HepG2 (cell line): ENCODE data around the gene OST4. TPM values are rescaled to one million over a fixed set of nuclear protein-coding genes. Genes with fewer than 3 reads are reported as not detected.

ENCODE experiments used
- ASH2L ChIP-seq: fragments of 300-600, 200-600 bp; sonication (generic); IDR thresholded peaks from 2 replicates; pipeline ENCODE4 v1.7.0; 2017; ENCODE audit warnings: low read depth, mild to moderate bottlenecking, moderate library complexity, mixed read lengths, low read length; ENCODE audit not compliant: insufficient read length
- BRCA1 ChIP-seq: sonication (generic); formaldehyde crosslinking; IDR thresholded peaks from 2 replicates; pipeline ENCODE4 v1.4.0; 2020; ENCODE audit warnings: missing genetic modification reagents
- CEBPB ChIP-seq: IDR thresholded peaks from 2 replicates; pipeline ENCODE4 v1.6.1; 2011; ENCODE audit warnings: low read depth, low read length, improper control_type of control experiment, borderline replicate concordance
- JUNB ChIP-seq: sonication (generic); formaldehyde crosslinking; IDR thresholded peaks from 2 replicates; pipeline ENCODE4 v1.8.0; 2022; ENCODE audit warnings: missing genetic modification reagents, mild to moderate bottlenecking, borderline replicate concordance
- KLF9 ChIP-seq: IDR thresholded peaks from 2 replicates; pipeline ENCODE4 v1.6.1; 2016; ENCODE audit warnings: low read depth
- MBNL3 ChIP-seq: fragments of 250-450 bp; sonication (Bioruptor Pico); conservative IDR thresholded peaks from 2 replicates; pipeline ENCODE4 v1.8.0; 2022; ENCODE audit warnings: mild to moderate bottlenecking, inconsistent platforms
- NAIF1 ChIP-seq: sonication (generic); formaldehyde crosslinking; IDR thresholded peaks from 2 replicates; pipeline ENCODE4 v1.5.0; 2020; ENCODE audit warnings: mild to moderate bottlenecking, missing genetic modification reagents, borderline replicate concordance
- NFYC ChIP-seq: IDR thresholded peaks from 2 replicates; pipeline ENCODE4 v1.6.1; 2016; ENCODE audit warnings: missing genetic modification reagents, missing compliant biosample characterization
- RBM22 ChIP-seq: fragments of 200-400 bp; formaldehyde crosslinking; optimal IDR thresholded peaks from 2 replicates; pipeline ENCODE3; 2017; ENCODE audit warnings: mild to moderate bottlenecking, low read length, moderate library complexity
- ZNF550 ChIP-seq: sonication (generic); formaldehyde crosslinking; IDR thresholded peaks from 2 replicates; pipeline ENCODE4 v1.4.0; 2020; ENCODE audit warnings: mild to moderate bottlenecking, missing genetic modification reagents, borderline replicate concordance
- ZNF577 ChIP-seq: sonication (generic); formaldehyde crosslinking; IDR thresholded peaks from 2 replicates; pipeline ENCODE4 v1.4.0; 2020; ENCODE audit warnings: mild to moderate bottlenecking, low read depth, missing genetic modification reagents, borderline replicate concordance
- ZZZ3 ChIP-seq: sonication (generic); formaldehyde crosslinking; IDR thresholded peaks from 2 replicates; pipeline ENCODE4 v1.4.0; 2020; ENCODE audit warnings: missing genetic modification reagents, mild to moderate bottlenecking, borderline replicate concordance
- polyA plus RNA-seq, 8 experiments: library from polyadenylated mRNA; depleted of rRNA in 3 of 8; stranded (reverse) in 7 of 8; unstranded in 1 of 8; fragments of >200 nt; fragmentation: Illumina TruSeq in 4 of 8; extraction: Trizol in 4 of 8; gene quantifications; 2 replicates each; pipeline versions ENCODE4 v1.2.1 to v1.2.3, GENCODE V29; 2011 to 2016; ENCODE audit warnings: low read depth in 4 of 8, missing spikeins in 1 of 8, mixed read lengths in 1 of 8; ENCODE audit not compliant: insufficient read depth in 1 of 8
- total RNA-seq, 5 experiments: library from RNA; depleted of rRNA; stranded (reverse); fragments of >200 nt; fragmentation: Illumina TruSeq; extraction: Trizol; gene quantifications; 2 replicates each; pipeline ENCODE4 v1.2.3, GENCODE V29; 2016; ENCODE audit warnings: low read depth in 1 of 5
- TF ChIP-seq, protein P1 (sequence below): sonication (generic); formaldehyde crosslinking; IDR thresholded peaks from 2 replicates; pipeline ENCODE4 v1.8.1; 2023; ENCODE audit warnings: mild to moderate bottlenecking, missing genetic modification reagents
- TF ChIP-seq, protein P2 (sequence below): sonication (generic); formaldehyde crosslinking; IDR thresholded peaks from 2 replicates; pipeline ENCODE4 v1.4.0; 2020; ENCODE audit warnings: missing genetic modification reagents, borderline replicate concordance
- TF ChIP-seq, protein P3 (sequence below): sonication (generic); formaldehyde crosslinking; IDR thresholded peaks from 2 replicates; pipeline ENCODE4 v1.9.0; 2021; ENCODE audit warnings: missing genetic modification reagents, borderline replicate concordance
- TF ChIP-seq, protein P4 (sequence below): sonication (generic); formaldehyde crosslinking; IDR thresholded peaks from 2 replicates; pipeline ENCODE4 v1.9.0; 2021; ENCODE audit warnings: missing genetic modification reagents, mild to moderate bottlenecking, borderline replicate concordance
- TF ChIP-seq, protein P5 (sequence below): IDR thresholded peaks from 2 replicates; pipeline ENCODE4 v1.6.1; 2016; ENCODE audit warnings: mild to moderate bottlenecking, missing biosample characterization, missing genetic modification reagents

The OST4 gene
- total and polyA plus RNA-seq, 2 of the 13 experiments (the other 11 are each of a cell fraction or from before 2014, with no cell fraction given): 498 to 584 TPM

DNA sequence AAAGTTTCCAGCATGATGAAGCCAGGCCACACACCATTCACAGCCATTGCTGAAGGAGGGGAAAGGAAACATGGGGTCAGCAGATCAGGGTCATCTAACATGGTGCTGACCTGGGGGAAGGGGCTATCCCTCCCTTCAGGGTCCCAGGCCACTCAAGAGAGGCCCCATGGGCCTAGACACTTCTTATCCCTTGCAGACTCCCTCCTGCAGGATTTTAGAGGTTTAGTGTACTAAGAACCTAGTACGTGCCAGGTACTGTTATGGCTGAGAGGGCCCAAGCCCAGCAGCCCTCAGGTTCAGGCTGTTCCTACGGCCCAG, 23.9 kb upstream of the OST4 start (continued):
- TF ChIP-seq ASH2L: no peak
- TF ChIP-seq ZZZ3 (CRISPR knock-in tag): no peak
- no peak for TF ChIP-seq BRCA1 (CRISPR knock-in tag)
- TF ChIP-seq, protein P1, sequence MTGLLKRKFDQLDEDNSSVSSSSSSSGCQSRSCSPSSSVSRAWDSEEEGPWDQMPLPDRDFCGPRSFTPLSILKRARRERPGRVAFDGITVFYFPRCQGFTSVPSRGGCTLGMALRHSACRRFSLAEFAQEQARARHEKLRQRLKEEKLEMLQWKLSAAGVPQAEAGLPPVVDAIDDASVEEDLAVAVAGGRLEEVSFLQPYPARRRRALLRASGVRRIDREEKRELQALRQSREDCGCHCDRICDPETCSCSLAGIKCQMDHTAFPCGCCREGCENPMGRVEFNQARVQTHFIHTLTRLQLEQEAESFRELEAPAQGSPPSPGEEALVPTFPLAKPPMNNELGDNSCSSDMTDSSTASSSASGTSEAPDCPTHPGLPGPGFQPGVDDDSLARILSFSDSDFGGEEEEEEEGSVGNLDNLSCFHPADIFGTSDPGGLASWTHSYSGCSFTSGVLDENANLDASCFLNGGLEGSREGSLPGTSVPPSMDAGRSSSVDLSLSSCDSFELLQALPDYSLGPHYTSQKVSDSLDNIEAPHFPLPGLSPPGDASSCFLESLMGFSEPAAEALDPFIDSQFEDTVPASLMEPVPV (CRISPR knock-in tag): no peak
- no peak for TF ChIP-seq KLF9
- TF ChIP-seq, protein P2, sequence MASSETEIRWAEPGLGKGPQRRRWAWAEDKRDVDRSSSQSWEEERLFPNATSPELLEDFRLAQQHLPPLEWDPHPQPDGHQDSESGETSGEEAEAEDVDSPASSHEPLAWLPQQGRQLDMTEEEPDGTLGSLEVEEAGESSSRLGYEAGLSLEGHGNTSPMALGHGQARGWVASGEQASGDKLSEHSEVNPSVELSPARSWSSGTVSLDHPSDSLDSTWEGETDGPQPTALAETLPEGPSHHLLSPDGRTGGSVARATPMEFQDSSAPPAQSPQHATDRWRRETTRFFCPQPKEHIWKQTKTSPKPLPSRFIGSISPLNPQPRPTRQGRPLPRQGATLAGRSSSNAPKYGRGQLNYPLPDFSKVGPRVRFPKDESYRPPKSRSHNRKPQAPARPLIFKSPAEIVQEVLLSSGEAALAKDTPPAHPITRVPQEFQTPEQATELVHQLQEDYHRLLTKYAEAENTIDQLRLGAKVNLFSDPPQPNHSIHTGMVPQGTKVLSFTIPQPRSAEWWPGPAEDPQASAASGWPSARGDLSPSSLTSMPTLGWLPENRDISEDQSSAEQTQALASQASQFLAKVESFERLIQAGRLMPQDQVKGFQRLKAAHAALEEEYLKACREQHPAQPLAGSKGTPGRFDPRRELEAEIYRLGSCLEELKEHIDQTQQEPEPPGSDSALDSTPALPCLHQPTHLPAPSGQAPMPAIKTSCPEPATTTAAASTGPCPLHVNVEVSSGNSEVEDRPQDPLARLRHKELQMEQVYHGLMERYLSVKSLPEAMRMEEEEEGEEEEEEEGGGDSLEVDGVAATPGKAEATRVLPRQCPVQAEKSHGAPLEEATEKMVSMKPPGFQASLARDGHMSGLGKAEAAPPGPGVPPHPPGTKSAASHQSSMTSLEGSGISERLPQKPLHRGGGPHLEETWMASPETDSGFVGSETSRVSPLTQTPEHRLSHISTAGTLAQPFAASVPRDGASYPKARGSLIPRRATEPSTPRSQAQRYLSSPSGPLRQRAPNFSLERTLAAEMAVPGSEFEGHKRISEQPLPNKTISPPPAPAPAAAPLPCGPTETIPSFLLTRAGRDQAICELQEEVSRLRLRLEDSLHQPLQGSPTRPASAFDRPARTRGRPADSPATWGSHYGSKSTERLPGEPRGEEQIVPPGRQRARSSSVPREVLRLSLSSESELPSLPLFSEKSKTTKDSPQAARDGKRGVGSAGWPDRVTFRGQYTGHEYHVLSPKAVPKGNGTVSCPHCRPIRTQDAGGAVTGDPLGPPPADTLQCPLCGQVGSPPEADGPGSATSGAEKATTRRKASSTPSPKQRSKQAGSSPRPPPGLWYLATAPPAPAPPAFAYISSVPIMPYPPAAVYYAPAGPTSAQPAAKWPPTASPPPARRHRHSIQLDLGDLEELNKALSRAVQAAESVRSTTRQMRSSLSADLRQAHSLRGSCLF (CRISPR knock-in tag): no peak
- TF ChIP-seq ZNF550: peak; percentile 97; the same call in 1 of the 2 replicates
- no peak for TF ChIP-seq CEBPB
- 0 out of 2 replicates have a peak, but pooled peaks have one; percentile 65 for TF ChIP-seq MBNL3 (CRISPR knock-in tag)
- no peak for TF ChIP-seq JUNB (CRISPR knock-in tag)
- peak; percentile 12 for TF ChIP-seq RBM22
- no peak for TF ChIP-seq NFYC (CRISPR knock-in tag)
- TF ChIP-seq ZNF577 (CRISPR knock-in tag): no peak
- TF ChIP-seq NAIF1 (CRISPR knock-in tag): no peak
- TF ChIP-seq, protein P3, sequence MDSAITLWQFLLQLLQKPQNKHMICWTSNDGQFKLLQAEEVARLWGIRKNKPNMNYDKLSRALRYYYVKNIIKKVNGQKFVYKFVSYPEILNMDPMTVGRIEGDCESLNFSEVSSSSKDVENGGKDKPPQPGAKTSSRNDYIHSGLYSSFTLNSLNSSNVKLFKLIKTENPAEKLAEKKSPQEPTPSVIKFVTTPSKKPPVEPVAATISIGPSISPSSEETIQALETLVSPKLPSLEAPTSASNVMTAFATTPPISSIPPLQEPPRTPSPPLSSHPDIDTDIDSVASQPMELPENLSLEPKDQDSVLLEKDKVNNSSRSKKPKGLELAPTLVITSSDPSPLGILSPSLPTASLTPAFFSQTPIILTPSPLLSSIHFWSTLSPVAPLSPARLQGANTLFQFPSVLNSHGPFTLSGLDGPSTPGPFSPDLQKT: no peak
- TF ChIP-seq, protein P4, sequence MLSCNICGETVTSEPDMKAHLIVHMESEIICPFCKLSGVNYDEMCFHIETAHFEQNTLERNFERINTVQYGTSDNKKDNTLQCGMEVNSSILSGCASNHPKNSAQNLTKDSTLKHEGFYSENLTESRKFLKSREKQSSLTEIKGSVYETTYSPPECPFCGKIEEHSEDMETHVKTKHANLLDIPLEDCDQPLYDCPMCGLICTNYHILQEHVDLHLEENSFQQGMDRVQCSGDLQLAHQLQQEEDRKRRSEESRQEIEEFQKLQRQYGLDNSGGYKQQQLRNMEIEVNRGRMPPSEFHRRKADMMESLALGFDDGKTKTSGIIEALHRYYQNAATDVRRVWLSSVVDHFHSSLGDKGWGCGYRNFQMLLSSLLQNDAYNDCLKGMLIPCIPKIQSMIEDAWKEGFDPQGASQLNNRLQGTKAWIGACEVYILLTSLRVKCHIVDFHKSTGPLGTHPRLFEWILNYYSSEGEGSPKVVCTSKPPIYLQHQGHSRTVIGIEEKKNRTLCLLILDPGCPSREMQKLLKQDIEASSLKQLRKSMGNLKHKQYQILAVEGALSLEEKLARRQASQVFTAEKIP (CRISPR knock-in tag): no peak
- TF ChIP-seq, protein P5, sequence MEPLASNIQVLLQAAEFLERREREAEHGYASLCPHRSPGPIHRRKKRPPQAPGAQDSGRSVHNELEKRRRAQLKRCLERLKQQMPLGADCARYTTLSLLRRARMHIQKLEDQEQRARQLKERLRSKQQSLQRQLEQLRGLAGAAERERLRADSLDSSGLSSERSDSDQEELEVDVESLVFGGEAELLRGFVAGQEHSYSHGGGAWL: 0 out of 2 replicates have a peak, but pooled peaks have one; percentile 15
